GM19438 (cell line): ENCODE results near the gene KRTAP10-6.
"Not testable (repeated sequence)": the region's sequence is repeated elsewhere in the genome, so short reads cannot be mapped to it uniquely, and the experiment has no call there.

Experiments used
- ATAC-seq: cut with Tn5 transposase; IDR thresholded peaks from one replicate; pipeline ENCODE4 v1.9.1; 2021; ENCODE audit warnings: low read depth; ENCODE audit not compliant: unreplicated experiment

Gene KRTAP10-6

GRCh38 chr21:44600118-44600978 is 8.0 kb upstream of the KRTAP10-6 start, which contains the start of gene KRTAP10-7:
KRTAP10-7 (plus strand) TSS chr21:44600597; CDS start chr21:44600622, 25 bp downstream.
- not testable (repeated sequence) for ATAC-seq

GRCh38 chr21:44599264-44600029 is 7.1 kb upstream of the KRTAP10-6 start:
- ATAC-seq = no peak

GRCh38 chr21:44598061-44598460 is 5.8 kb upstream of the KRTAP10-6 start:
- no peak for ATAC-seq

DNA sequence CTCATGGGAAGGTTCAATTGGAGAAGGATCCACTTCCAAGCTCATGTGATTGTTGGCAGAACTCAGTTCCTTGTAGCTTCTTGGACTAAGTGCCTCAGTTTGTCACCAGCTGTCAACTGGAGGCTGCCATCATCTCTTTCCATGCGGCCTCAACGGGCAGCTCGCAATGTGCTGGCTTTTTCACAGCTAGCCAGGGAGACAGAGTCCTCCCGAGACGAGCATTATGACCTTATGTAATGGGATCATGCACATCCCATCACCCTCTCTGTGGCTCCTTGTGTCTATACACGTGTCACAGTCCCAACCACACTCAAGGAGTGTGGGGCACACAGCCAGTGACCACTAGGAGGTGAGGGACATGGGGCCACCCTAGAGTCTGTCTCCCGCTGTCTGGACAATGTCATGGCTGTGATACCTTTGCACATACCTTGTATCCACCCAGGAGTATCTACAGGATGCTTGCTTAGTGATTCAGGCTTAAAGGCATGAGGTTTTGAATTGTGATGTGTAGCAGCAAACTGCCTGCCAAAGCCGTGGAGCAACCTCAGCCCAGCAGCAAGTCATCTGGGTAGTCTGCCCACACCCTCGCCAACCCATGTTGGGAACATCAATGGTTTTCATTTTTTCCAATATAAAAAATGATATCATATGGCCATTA is 3.9 kb upstream of the KRTAP10-6 start:
- ATAC-seq = no peak

DNA sequence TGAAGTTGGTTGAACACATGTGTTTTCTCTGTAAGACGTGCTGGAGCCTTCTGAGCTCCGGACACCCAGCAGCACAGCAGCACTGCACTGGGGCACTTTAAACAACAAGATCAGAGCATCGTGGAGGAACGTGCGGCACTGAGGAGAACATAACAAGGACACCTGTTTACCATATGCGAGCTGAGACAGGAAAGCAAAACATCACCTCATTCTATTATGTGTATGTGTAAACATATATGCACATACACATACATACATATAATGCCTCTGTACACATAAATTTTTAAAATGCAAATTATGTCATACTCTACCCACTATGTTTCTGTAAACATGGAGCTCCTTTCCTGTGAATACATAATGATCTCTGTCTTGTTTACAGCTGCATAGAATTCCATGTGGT is 3.2 kb upstream of the KRTAP10-6 start:
- ATAC-seq = no peak

GRCh38 chr21:44594406-44594916 is 2.2 kb upstream of the KRTAP10-6 start:
- ATAC-seq = no peak

- no peak for ATAC-seq
These were observed 1.5 kb upstream of the KRTAP10-6 start for GRCh38 chr21:44593598-44594405.

GRCh38 chr21:44591801-44592130 is 539 bp downstream of the KRTAP10-6 start:
- ATAC-seq = not testable (repeated sequence)

GRCh38 chr21:44590897-44591800 is 1.2 kb downstream of the KRTAP10-6 start:
- not testable (repeated sequence) for ATAC-seq

DNA sequence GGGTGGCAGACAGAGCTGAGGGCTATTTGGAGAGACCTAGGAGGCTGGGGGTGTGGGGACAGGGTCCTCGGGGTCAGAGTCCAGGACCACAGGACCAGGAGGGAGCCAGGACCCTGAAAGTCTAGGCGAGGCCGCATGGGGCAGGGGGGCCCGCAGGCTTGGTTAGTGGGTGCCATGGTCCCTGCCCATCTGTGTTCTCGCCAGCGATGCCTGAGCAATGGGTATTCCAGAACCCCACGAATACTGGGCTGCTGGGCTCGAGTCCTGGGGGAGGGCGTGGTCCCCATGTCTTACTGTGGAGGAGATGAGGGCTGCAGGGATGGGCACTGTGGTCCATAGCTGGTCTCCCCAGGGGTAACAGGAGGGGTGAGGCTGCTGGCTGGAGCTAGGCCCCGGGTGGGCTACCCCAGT is 2.0 kb downstream of the KRTAP10-6 start:
- ATAC-seq = no peak

- ATAC-seq = no peak
These were observed 2.6 kb downstream of the KRTAP10-6 start for GRCh38 chr21:44589586-44590305.

- ATAC-seq = no peak
These were observed 3.2 kb downstream of the KRTAP10-6 start for GRCh38 chr21:44589094-44589493.

GRCh38 chr21:44585892-44586291 is 6.4 kb downstream of the KRTAP10-6 start:
- ATAC-seq = no peak

GRCh38 chr21:44583800-44584147 is 8.5 kb downstream of the KRTAP10-6 start:
- ATAC-seq = no peak

DNA sequence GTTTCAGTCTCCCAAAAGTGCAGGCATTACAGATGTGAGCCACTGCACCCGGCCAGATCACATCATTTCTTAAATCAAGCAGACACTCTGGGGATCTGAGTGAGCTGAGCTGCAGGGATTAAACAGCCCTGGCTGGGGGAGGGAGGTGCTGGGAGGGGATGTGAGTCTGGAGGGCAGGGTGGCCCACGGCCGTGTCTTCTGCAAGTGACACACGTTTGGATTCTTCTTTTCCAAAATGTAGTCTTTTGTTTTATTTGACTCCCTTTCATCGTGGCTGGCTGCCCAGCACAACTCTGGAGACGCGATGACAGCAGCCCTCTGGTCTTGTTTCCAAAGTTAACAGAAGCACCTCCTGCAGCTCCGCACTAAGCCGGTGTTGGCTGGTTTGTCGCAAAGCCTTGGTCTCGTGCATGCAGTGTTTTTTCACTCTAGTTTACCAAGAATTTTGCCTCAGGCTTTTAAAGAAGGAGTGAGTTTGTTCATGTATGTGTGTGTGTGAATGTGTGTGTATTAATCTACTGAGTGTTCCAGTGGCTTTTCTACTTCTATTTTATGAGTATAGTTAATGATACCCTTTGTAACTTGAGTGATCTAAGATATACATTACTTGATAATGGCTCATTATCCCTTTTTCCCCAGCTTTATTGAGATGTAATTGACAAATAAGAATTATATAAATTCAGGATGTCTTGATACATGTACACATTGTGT is 9.1 kb downstream of the KRTAP10-6 start:
- no peak for ATAC-seq

GRCh38 chr21:44582055-44582454 is 10.2 kb downstream of the KRTAP10-6 start:
- no peak for ATAC-seq

DNA sequence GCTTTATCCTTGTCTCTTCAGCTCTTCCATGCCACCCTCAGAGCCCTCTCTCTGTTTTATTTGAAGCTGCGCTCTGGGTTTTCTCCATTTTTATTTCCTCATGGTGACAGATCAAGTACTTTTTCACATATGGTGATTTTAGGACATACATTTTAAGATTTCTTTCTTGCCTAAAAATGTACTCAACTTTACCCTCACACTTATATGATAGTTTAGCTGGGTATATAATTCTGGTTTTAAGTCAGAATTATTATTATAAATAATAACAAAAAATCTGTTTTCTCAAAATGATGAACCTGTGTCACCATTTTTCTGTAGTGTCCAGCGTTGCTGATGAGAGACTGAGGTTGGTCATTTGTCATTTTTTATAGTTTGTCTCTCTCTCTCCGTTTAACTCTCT is 11.1 kb downstream of the KRTAP10-6 start:
- no peak for ATAC-seq

DNA sequence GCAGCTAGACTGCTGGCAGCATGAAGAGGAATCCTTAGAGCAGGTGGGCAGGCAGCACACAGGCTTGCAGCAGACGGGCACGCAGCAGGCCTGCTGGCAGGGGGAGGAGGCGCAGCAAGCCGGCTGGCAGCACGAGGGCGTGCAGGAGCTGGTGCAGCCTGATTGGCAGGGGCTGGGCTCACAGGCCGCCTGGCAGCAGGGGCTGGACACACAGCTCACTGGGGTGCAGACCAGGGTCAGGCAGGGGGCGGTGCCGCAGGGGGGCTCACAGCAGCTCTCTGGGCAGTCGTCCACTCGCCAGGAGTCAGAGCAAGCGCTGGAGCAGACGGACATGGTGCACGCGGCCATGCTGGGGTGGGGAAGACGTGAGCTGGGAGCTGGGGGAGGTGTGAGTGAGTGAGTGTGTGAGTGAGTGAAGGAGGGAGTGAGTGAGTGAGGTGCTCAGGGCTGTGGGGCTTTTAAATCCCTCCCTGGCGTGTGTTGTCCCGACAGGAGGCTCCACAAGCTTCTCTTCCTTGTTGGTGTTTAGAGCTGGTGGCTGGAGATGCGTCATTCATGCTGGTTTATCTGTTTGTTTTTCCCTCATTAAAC is 12.0 kb downstream of the KRTAP10-6 start, which contains the start of gene KRTAP10-5:
TSS of gene KRTAP10-5 (minus strand) at position 374 of the 591 bp plus-strand sequence. CDS start at position 348, 26 bp downstream.
- ATAC-seq = not testable (repeated sequence)
